Ecto neural progenitor cell (in vitro differentiated cells): Measurements from ENCODE around the gene NR1D2.

Source experiments
- DNase-seq: peaks from one replicate; pipeline ENCODE4 v3.0.0-alpha.2; 2018; ENCODE audit warnings: low spot score

The NR1D2 gene

GRCh38 chr3:23964537-23965235 is 19.6 kb downstream of the NR1D2 start:
- no peak for DNase-seq

- DNase-seq = no peak
Observed at GRCh38 chr3:23966328-23966727, 21.2 kb downstream of the NR1D2 start.

DNA sequence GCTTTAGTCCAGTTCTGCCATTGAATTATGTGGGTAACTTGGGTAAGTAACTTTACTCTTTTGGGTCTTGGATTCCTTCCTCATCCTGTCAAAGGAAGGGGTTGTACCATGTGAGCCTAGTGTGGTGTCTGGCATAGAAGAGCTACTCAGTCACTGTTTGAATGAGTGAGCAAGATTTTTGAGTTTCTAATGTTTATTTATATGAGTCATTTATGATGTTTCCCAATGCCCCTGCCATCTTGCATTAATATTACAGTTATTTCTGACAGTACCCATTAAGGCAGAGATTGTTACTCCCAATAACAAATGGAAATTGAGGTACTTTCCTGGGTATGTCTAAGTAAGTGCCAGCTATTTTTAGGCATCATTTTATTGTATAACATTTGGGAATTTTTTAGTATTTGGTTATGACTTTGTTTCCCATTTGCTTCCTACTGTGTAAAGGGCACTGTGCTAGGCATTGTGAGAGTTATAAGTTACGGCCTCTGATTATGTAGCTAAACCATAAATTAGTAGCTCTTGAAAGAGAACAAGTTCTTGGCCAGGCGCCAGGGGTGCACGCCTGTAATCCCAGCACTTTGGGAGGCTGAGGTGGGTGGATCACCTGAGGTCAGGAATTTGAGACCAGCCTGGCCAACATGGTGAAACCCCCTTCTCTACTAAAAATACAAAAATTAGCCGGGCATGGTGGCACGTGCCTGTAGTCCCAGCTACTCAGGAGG is 23.5 kb downstream of the NR1D2 start:
- no peak for DNase-seq

DNA sequence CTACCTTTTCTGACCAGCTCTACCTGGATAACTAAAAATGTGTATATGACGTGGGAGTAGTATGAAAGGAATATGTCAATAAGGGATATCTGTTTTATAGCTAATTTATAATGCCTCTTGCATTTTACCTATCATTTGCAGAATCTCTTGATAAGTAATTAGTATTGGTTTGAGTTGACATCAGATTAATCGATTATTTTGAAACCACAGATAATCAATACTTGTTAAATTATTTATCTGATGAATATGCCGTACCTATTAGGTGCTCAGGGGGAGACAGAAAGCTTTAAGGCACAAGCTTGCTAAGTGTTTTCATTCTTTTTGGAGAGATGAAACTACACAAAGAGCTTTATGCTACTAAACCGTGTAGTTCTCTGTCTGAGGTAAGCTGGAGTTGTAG is 24.3 kb downstream of the NR1D2 start:
- no peak for DNase-seq

DNA sequence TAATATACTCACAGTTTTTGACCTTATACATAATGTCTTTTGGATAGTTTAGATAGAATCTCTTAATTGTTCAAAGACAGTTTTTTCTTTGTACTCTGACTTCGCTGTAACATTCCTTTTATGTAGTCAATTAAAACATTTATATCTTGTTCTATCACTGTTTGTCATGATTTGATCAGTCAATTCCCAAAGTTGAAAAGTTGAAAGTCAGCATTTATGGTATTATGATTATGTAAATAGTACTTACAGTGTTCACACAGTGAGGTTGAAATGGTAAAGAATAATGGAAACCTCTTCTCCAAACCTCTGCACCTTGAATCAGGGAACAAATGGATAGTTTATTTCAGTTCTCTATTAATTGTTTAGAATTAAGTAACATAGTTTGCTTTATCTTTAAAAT is 26.6 kb downstream of the NR1D2 start:
- no peak for DNase-seq

GRCh38 chr3:23976555-23976954 is 31.5 kb downstream of the NR1D2 start:
- no peak for DNase-seq

DNA sequence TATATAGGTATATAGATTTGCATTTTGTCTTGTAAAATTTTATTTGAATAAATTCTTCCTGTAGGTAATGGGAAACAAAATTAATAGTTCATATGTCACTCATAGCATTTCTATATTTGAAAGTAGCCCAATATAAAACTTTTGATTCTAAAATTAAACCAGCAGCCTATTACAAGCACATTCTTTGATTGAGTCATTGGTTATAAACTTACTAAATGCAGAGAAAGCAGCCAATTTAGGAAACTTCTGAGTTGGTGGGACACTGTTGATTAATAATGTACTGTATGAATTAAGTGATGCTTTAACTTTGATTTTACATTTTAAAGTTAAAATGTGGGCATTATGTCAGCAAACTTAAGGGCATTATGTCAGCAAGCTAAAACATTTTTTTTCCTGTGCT is 34.5 kb downstream of the NR1D2 start:
- no peak for DNase-seq

DNA sequence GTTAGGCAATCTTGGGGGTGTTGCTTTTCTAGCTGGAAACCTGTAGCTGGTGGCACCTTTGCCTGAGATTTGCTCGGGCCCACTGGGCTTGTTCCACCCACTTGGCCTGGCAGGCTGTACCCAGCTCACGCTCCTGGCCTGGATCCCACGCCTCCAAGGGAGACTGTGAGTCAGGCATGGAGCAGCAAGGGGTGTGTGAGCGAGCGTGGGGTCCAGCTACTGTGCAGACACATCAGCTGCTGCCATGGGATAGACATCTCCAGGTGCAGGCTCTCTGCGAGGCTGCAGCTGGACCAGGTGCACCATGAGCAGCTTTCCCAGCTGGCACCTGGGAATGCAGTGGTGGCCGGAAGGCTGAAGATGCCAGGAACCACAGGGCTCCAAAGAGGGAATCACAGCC is 36.0 kb downstream of the NR1D2 start:
- DNase-seq = no peak

GRCh38 chr3:23981955-23982354 is 36.9 kb downstream of the NR1D2 start:
- no peak for DNase-seq

DNA sequence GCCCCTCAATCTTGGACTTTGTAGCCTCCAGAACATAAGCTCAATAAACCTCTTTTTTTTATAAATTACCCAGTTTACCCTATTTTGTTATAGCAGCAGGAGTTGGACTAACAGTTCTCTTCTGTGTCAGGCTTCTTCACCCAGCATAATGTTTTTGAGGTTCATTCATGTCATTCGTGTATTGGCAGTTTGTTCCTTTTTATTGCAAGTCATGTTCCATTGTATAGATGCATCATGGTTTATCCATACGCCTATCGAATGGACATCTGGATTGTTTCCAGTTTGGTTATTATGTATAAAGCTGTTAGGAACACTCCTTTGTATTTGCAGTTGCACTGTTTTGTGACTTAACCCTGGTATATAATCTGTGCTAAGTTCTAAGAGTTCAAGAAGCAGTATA is 39.8 kb downstream of the NR1D2 start:
- DNase-seq = no peak

DNA sequence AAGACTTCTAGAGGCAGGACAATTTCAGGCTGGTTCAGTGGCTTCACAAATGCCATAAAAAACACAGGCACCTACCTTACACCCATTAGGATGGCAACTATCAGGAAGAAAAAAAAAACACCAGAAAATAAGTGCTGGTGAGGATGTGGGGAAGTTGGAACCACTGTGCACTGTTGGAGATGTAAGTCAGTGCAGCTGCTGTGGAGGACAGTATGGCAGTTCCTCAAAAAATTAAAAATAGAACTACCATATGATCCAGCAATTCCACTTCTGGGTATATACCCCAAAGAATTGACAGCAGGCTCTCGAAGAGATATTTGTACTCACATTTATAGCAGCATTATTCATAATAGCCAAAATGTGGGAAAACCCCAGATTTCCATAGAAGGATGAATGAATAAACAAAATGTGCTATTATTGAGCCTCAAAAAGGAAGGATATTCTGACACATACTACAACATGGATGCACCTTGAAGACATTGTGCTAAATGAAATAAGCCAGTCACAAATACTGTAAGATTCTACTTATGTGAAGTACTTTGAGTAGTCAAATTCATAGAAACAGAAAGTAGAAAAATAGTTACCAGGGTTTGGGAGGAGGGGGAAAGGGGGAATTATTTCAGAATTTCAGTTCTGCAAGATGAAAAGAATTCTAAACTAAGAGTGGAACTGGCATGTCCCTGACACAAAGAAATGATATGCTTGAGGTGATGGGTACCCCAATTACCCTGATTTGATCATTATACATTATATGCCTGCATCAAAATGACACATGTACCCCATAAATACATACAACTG is 40.9 kb downstream of the NR1D2 start:
- no peak for DNase-seq

- DNase-seq = no peak
Observed at GRCh38 chr3:23987356-23987755, 42.3 kb downstream of the NR1D2 start.

DNA sequence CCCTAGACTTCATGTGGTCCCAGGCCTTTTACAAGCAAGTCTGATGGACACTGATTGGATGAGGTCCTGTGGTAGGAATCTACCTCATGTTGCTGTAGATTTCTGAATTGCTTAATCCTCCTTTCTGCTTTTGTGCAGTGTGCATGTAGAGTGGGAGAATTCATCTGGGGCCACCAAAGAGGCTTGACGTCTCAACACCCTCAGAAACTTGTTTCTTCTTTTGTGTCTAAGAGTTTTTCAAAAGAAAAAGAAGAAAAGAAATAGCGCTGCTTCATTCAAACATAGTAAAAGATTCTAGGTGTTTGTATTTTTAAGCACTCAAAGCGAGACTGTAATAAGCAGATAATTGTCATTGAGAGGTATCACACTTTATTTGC is 46.2 kb downstream of the NR1D2 start:
- no peak for DNase-seq

DNA sequence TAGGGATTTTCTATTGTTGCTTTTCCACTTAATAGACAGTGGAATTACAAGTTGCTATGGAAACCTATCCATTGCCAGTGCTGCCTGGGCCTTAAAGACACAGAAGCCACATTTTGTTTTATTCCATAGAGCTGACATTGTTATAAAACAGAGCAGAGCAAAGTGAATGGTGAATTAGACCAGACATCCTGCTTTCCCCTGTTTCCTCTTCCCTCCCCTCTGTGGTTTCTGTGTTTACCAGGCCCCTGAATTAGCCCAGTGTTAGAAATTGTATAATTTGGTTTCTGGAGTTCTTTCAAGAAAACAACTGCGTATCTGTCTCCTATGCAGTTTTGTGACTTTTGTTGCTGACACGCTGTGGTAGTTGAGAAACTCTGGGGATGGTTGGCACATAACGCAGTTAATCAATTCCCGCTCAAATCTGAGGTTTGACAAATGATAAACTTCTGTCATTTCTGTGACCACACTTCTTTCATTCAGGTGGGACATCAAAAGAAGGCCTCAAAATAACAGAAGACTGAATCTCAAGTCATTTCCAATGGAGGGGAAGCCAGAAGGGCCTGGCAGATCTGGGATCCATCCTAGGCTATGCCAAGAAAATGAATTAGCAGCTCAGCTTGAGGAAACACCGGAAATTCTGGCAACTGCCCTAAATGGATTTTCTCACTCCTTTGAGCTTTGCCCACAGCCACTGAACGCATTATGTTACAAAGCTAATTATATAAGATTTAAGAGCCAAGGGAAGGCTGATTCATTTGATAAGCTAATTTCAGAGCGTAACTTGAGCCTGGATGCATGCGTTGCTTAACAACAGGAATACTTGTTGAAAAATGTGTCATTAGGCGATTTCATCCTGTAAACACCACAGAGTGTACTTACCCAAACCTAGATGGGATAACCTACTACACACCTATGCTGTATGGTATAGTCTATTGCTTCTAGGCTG is 46.9 kb downstream of the NR1D2 start:
- no peak for DNase-seq

- DNase-seq = no peak
Observed at GRCh38 chr3:23993556-23994243, 48.6 kb downstream of the NR1D2 start.

DNA sequence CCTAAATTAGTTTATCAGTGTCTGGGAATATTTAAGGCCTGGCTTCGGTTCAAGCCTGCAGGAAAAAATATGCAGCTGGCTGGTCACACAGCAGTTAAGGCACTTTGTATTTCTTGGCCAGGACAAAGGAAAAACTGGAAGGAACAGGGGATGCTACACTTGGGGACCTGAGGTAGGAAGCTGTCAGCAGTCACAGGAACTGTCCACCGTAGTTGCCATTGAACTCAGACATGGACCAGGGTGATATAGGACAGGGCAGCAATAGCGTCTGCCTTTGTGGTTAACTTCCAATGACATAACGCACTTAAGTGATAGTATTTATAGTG is 49.1 kb downstream of the NR1D2 start:
- DNase-seq = no peak

DNA sequence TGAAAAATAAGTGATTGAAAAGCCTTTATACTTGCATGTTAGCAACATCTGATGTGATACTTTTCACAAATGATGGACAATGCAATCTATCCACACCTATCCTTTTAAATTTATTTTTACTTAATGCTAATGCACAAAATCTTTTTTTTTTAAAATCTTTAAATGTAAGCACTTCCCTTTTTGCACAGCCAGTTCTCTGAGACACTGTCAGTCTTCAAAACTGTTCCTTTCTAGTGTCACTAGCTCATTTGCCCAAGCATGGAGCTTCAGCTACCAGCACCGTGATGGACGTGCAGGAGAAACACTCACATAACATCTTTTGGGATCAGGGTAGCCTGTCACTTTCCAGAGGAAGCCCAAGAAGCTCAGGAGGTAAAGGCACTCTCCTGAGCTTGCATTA is 50.1 kb downstream of the NR1D2 start:
- no peak for DNase-seq

- no peak for DNase-seq
Observed at GRCh38 chr3:23996095-23996524, 51.0 kb downstream of the NR1D2 start.

DNA sequence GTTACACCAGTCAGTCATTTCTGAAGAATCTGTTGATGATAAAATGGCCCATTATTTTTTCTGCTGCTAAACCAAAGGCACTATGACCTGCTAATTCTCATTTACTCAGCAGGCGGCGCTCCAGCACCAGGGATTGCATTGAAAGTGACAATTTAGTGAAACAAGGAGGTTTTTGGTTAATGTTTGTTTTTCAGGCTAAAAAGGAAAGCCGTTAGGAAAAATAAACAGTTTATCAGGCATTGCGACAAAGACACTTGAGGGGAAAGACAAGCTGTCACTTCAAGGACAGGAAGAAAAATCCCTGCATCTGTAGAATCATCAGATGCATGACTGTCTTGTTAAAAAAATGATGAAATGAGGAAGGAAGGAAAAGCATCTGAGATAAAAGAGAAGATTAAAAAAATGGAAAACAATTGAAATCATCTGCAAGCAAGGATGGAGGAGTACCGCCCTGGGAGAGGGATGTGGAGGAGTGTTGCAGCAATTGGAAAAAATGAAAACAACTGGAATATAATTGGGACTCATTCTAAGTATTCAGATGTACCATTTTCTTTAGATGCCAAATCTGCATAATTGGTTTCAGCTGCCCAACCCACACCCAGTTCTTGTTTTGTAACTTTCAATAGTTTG is 54.0 kb downstream of the NR1D2 start:
- DNase-seq = peak; percentile 76

GRCh38 chr3:24002129-24002528 is 57.0 kb downstream of the NR1D2 start:
- no peak for DNase-seq

DNA sequence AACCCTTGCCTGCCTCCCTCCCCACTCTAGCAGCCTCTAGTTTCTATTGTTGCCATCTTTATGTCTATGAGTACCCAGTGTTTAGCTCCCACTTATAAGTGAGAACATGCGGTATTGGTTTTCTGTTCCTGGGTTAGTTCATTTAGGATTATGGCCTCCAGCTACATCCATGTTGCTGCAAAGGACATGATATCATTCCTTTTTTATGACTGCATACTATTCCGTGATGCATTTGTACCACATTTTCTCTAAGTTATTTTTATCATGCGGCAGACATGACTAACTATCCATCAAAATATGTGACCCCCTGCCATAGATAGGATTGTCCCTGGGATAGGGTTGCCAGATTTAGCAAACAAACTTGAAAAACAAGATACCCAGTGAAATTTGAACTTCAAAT is 58.4 kb downstream of the NR1D2 start:
- DNase-seq = no peak
